ENCODE data around the gene DPEP1.

- no peak for TF ChIP-seq LEF1 (IDR thresholded peaks at IDR 0.05; ENCODE audit: borderline replicate concordance)
- no peak for TF ChIP-seq SUZ12 (IDR thresholded peaks at IDR 0.05)
- no peak for TF ChIP-seq NFRKB (IDR thresholded peaks at IDR 0.05)
- no peak for TF ChIP-seq TARDBP (IDR thresholded peaks at IDR 0.05)
- TF ChIP-seq L3MBTL2 (conservative IDR thresholded peaks at IDR 0.05): no peak
- no peak for TF ChIP-seq FOXM1 (IDR thresholded peaks at IDR 0.05; ENCODE audit: borderline replicate concordance)
Measured at GRCh38 chr16:89579351-89579750, 34.1 kb upstream of the DPEP1 start.
